ENCODE results near the gene TMEM72.
A peak's percentile ranks its signal among the peaks of the same experiment; 100 is the strongest.

The TMEM72 gene

GRCh38 chr10:44973323-44974081 lies 62.4 kb downstream of the TMEM72 start:
- Histone ChIP-seq H3K4me3 (no peak overlapping the region), H3K27ac (peak overlapping the region in 15 of 21 experiments; percentile 22 to 89 (median 77))

GRCh38 chr10:44974082-44974627 lies 63.0 kb downstream of the TMEM72 start:
- Histone ChIP-seq H3K27ac (peak overlapping the region in 20 of 21 experiments; percentile 54 to 89 (median 78)), H3K4me3 (peak overlapping the region; percentile 17 to 40 (median 33))

DNA sequence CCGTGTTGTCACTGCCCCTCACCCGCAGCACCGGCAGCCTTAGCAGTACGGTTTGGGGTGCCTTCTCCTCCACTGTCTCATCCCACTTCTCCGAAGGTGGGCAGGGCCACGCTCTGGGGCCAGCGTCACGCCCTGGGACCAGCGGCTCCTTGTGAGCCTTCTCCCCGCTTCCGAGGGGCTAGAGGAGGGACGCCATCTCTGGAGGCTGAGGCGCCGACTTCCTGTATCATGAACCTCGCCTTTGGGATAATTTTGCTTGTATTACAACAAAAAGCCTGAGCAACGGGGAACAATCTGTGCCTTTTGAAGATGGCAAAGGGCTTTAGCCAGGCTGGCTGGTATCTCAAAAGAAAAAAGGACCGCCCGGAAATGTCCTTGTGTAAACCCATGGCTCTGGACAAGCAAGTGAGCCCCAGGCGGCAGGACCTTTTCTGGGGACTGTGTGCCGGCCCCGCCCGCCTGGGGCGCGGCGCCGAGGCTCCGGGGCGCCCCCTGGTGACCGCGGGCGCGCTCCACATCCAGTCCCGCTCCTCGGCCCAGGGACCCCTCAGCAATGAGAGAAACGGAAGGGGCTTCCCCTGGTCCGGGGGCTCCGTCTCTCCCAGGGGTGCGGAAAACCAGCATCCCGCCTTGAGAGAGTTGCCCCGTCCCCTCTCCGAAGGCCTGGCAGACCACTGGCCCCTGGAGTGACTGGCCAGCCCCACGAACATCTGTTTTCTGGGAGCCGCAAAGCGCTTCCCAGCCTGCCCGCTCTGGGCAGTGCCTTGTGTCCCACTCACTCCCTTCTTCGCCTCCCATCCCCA lies 63.7 kb downstream of the TMEM72 start:
- Histone ChIP-seq H3K4me3 (peak overlapping the region; percentile 17 to 40 (median 33)), H3K27ac (peak overlapping the region in 20 of 21 experiments; percentile 54 to 89 (median 78))

DNA sequence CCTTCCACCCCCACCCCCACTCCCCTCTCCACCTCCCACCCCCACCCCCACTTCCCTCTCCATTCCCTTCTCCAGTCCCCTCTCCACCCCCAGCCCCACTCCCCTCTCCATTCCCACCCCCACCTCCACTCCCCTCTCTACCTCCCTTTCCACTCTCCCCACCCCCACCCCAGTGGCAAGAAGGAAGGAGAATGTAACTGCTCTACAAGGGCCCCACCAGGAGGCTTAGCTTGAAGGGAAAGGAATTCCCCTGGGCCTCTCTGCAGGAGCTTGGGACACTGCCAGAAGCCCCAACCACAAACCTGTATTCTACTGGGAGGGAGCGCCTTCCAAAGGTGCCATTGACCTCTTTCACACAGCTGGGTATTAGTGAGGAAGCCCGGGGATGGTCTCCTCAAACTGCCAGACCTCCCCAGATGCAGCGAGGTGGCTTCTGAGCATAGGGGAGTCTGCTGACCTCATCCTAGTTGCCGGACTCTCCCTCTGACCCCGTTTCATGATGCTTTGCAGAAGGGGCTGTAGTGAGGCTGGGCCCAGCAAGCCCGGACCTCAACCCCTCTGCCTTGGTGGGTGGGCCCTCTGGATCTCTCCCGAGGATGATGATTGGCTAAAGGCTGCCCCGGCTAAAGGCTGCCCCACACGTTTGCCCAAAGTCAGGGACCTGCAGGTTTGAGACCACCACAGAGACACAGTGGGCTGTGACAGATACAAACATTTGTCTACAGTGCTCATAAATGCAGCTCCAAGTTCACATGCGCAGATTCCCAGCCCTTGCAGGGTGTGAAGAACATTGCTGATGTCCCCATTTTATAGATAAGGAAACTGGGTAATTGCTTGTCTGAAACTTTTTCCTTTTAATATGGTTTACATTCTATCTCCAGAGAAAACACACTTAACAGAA lies 64.5 kb downstream of the TMEM72 start:
- Histone ChIP-seq H3K4me3 (peak overlapping the region in 5 of 7 experiments; percentile 9 to 40 (median 33)), H3K27ac (peak overlapping the region in 18 of 21 experiments; percentile 64 to 89 (median 78))

- peak overlapping the region in 6 of 7 experiments; percentile 19 to 40 (median 30) for H3K4me3 ChIP-seq
- peak overlapping the region in 10 of 21 experiments; percentile 8 to 89 (median 73) for H3K27ac ChIP-seq
Observed at GRCh38 chr10:44976352-44977198, 65.4 kb downstream of the TMEM72 start.

DNA sequence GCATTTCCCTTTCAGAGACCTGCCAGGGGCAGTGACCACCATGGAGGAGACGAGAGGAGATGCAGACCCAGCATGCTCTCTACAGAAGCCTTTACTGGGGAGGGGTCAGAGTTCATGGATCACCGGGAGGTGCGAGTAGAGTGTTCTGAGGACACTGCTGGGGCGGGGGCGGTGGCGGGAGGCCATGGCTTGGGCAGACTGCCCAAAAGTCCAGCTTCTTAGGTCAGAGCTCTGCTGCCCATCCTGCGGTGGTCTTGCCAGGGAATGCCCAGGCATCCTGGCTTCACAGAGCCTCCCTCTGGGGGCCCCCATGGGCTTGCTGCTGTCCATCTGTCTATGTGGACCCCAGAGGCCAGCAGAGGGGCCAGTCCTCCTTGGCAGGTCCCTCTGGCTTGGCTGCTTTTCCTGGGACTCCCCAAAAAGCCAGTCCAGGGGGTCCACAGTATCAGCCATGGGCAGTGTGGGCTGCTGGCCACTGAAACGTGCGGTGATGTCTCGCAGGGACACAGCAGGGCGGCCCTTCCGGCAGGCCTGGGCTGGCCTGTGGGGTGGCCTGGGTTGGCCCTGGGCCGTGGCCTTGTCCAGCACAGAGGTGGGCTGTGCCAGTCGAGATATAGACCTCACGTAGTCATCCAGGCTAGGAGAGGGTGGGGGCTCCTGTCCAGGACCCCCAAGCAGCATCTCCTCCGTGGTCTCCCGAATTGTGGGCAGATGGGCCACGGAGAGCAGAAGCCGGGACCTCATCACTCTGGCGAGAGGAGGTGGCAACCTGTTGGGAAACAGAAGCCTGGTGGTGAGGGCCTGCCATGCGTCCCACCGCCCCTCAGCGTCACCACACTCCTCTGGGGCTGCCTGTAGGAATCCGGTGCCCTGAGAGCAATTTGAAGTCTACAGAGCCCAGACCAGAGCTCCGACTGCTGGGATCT lies 66.4 kb downstream of the TMEM72 start:
- H3K27ac ChIP-seq: peak overlapping the region in 18 of 21 experiments; percentile 11 to 89 (median 70)

DNA sequence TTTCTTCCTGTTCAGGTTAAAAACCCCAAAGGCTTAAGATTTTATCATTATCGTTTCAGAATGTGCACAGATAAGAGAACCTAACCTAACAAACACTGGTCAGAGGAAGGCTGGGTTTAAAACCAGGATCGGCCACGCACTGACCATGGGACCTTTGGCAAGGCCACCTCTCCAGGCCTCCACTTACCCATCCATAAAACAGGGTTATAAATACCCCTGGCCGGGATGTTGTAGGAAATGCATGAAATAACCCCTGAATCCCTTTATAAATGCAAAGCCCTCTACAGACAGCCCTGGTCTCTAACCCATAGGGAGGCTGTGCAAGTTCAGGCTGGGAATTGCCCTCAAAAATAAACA lies 67.1 kb downstream of the TMEM72 start:
- Histone ChIP-seq H3K27ac (peak overlapping the region in 20 of 21 experiments; percentile 11 to 89 (median 67)), H3K4me3 (peak overlapping the region; percentile 19 to 40 (median 28))

More for the DNA sequence above, 66.4 kb downstream of the TMEM72 start:
- peak overlapping the region; percentile 19 to 40 (median 28) for H3K4me3 ChIP-seq

DNA sequence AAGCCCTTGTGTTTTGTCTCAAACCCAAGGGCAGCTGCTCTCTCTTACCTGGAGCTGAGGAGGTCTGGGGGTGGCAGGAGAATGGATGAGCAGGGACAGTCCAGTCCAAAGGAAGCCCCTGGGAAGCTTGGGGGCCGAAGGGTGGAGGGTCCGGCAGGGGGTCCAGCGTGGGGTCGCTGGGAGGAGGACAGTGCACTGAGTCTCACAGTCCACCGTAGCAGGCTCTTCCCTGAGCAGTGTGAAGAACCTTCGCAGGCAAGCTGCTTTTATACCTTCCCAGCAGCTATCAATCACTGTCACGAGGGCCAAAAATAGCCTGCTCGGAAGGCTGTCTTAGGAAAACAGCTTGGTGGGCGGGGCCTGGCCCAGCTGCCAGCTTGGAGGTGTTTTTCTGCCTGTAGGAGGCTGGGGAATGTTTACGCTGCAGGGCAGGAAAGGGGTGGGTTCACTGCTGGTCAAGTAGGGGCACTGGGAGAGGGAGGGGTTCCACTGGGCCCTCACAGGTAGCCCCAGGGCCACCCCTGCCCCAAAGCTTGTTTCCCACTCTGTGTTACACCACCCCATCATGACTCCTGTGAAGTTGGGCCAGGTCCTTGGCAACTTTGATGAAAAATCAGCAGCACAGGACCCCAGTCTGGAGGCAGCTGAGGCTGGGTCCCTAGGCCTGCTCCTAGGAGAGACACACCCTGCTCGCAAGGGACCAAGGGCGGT lies 67.6 kb downstream of the TMEM72 start, which contains the start of gene DEPP1:
TSS of gene DEPP1 (minus strand) at position 240 of the 711 bp plus-strand sequence. CDS start 779 bp downstream, outside the sequence.
- Histone ChIP-seq H3K4me3 (peak within 1 kb of the TSS; percentile 19 to 40 (median 28)), H3K27ac (peak within 1 kb of the TSS in 20 of 21 experiments; percentile 11 to 89 (median 67))

DNA sequence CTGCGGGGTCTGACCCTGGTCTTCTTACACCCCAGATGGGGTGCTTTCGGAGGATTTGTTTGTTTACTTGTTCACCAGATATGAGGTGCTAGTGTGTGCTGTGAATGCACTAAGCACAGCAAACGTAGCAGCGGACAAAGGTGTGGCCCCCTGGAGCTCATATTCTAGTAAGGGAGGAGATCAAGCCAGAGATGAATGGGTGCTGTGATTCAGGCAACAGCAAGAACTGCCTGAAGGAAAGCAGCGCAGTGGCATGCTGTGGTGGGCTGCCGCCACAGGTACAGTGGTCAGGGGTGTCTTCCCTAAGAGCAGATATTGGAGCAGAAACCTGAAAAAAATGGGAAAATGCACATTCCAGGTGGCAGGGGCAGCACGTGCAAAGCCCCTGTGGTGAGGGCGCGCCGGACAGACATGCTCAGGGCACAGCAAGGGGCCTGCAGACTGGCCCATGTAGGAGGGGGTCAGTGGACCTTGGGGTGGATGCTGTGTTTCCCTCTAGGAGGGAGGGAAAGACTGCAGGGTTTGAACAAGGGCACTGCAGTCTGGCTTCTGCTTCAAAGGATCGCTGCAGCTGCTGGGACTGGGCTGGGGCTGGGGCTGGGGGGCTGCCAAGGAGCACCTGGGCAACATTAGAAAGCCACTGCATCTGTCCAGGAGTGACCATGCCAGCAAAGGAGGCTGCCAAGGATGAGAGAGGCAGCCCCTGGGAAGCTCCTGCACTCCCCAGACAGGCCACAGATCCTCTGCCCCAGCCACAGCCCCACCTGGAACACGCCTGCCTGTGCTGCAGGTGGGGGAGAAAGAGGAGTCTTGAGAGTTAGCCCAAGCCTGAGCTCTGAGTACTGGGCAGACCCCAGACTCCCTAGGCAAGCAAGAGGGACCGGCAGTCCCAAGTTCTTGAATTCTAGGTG lies 68.4 kb downstream of the TMEM72 start:
- Histone ChIP-seq H3K4me3 (no peak overlapping the region), H3K27ac (peak overlapping the region in 20 of 21 experiments; percentile 5 to 89 (median 66))

DNA sequence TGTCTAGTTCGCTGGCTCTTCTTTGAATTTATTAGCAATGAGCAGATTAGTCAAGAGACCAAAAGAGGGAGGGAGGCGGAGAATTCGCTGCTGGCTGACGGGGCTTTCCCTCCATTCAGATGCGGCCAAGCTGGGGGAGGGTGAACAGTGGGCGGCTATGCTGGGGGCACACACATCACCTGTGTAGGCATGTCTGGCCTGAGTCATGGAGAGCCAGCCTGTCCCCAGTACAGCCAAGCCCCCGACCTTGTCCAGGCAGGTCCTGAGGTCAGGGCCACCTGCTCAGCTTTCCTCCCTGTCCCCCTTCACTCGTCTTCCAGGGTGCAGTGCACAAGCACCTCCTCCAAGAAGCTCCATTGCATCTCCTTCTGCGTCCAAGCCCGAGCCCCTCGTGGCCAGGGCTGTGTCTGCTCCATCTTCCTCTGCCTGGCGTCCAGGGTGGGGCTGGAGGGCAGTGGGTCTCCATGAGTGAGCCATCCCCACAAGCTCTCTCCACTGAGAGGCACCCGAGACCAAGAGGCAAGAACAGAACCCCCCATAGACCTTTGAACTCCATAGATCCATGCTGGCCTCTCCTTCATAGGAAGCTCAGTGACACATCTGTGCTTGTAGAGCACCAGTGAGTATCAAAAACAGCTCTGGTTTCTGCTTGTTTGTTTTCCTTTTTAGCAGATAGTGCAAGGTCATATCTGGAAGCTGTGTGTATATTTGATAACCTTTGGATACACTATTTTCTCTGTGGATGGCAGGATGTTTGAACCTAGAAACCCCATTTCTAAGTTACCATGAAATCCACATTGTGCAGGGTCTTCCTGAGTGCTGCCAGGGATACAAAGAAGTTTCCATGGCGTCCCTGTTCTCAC lies 69.4 kb downstream of the TMEM72 start:
- H3K27ac ChIP-seq: peak overlapping the region in 17 of 21 experiments; percentile 10 to 89 (median 66)

DNA sequence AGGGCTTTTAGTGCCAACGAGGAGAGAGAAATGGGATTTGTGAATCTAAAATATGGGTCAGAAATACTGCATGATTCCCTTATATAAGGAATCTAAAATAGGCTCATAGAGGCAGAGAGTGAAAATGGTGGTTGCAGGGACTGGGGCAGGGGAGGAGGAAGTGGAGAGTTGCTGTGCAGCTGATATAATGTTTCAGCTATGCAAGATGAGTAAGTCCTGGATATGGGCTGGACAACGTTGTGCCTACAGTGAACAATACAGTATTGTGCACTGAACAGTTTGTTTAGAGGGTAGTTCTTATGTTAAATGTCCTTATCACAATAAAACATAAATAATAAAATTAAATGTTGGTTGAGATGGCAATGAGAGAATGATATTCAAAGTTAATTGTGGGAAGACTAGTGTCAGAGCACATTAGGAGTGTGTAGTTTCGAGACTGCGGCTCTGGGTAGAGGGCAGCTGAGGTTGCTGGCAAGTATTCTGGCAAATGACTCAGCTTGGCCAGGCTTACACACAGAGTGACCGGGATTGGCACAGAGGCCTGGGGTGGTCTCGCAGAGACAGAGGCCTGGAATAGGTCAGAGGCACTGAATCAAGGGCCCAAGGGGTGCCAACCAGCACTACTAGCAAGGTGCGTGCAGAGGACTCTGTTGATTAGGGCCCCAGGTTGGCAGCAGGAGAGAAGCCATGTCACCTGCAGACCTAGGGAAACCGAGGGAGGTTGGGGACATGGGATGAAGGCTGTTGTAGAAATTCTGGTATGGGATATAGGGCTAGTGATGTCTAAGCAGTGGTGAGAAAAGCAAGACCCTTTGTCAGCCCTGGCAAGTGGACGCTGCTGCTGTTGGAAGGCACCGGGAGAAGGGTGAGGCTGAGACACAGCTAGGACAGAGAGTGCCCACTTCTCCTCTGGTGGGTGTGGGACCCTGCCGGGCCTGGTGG lies 70.3 kb downstream of the TMEM72 start:
- Histone ChIP-seq H3K27ac (peak overlapping the region in 19 of 21 experiments; percentile 2 to 89 (median 67)), H3K4me3 (no peak overlapping the region)

More for the DNA sequence above, 69.4 kb downstream of the TMEM72 start:
- no peak overlapping the region for H3K4me3 ChIP-seq

DNA sequence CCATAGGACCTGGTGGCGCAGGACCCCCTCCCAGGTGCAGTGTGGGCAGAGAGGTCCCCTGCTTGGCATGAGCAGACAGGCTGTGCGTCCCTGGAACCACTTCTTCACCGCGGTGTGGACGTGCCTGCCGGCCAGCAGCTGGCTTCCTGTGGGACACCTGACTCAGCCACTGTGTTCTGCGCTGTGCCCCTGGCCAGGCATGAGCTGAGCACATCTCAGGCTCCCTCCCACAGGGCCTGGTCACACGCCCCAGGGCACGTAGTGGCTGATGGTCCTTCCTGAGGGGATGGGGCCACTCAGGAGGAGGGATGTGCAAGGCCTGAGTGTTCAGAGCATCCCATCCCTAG lies 71.0 kb downstream of the TMEM72 start:
- no peak overlapping the region for H3K4me3 ChIP-seq
- peak overlapping the region in 18 of 21 experiments; percentile 2 to 89 (median 68) for H3K27ac ChIP-seq

DNA sequence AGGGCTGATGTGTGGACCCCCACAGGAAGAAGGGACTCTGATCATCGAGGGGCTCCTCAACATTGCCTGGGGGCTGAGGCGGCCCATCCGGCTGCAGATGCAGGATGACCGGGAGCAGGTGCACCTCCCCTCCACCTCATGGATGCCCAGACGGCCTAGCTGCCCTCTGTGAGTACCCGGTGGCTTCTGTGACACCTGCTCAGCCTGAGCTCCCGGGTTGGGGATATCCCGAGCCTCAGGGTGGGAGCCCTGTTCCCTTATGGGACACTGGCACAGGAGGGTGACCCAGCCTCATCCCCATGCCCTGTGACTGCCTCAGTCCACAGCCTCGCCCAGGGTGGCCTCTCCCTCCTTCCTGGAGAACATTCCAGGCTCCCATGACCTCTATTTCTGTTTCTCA lies 71.4 kb downstream of the TMEM72 start:
- H3K4me3 ChIP-seq: no peak overlapping the region
- H3K27ac ChIP-seq: peak overlapping the region in 8 of 21 experiments; percentile 10 to 89 (median 73)
